Measurements from ENCODE around the gene SMPD3.

DNA sequence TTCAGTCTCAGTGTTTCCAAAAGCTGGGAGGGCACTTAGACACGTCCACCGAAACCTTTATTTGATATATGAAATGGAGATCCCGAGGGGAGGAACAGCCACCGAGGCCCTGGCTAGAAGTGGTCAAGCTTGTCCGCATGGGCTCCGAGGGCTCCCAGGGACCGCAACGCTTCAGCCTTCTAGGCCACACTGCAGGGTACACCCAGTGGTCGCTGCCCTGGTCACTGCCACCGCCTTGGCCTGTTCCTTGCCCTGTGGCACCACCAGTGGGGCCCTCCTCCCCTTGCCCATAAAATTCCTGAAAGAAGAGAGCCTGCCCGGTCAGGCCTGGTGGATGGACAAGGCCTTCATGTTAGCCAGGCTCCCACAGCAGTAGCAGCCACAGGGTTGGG, 43.8 kb upstream of the SMPD3 start:
- TF ChIP-seq POLR2A (IDR thresholded peaks at IDR 0.05; ENCODE audit: low read length) (no peak), GATA1 (IDR thresholded peaks at IDR 0.05; ENCODE audit: low read depth, low read length) (no peak)

Data from erythroblast (primary cell).